Measurements from ENCODE around the gene GLOD4. TPM values are rescaled to one million over a fixed set of nuclear protein-coding genes. Genes with fewer than 3 reads are reported as not detected.

Gene GLOD4
- polyA plus RNA-seq, 1 donor from 2014 or later, result 235 TPM

GRCh38 chr17:752620-753219 is 29.4 kb downstream of the GLOD4 start:
- H3K27ac ChIP-seq (ENCODE audit: low read length), result peak overlapping the region; percentile 53

More at GRCh38 chr17:752620-753219, 29.4 kb downstream of the GLOD4 start:
- Histone ChIP-seq H3K79me2 (replicated peaks; ENCODE audit: insufficient read depth, low read length) (peaks cover 22% of the 10 kb centered on the region), H3K36me3 (ENCODE audit: insufficient read depth, low read length) (no peaks in the 10 kb centered on the region), H2AFZ (ENCODE audit: low read depth, low read length) (peak overlapping the region; percentile 85), H4K20me1 (ENCODE audit: insufficient read depth) (no peaks in the 10 kb centered on the region), H3K9me2 (ENCODE audit: insufficient read depth, low read length) (no peaks in the 10 kb centered on the region), H3K4me2 (ENCODE audit: low read length) (no peak overlapping the region), H3K9me3 (ENCODE audit: low read length) (no peaks in the 10 kb centered on the region), H3K27me3 (ENCODE audit: insufficient read depth, low read depth, low read length) (no peaks in the 10 kb centered on the region), H3K9ac (ENCODE audit: low read length) (peak overlapping the region; percentile 68), H3F3A (ENCODE audit: insufficient read depth, low read length, poor library complexity, severe bottlenecking) (no peaks in the 10 kb centered on the region), H3K4me3 (ENCODE audit: low read length) (peak overlapping the region; percentile 88)
- no peak for TF ChIP-seq EZH2 (IDR thresholded peaks at IDR 0.05; ENCODE audit: borderline replicate concordance, insufficient read depth, low read length, poor library complexity, severe bottlenecking)
- TF ChIP-seq TAF1 (IDR thresholded peaks at IDR 0.05; ENCODE audit: low read depth), result no peak
- no peak for TF ChIP-seq EP300 (conservative IDR thresholded peaks at IDR 0.05; ENCODE audit: poor library complexity, severe bottlenecking)
- TF ChIP-seq CTCF (IDR thresholded peaks at IDR 0.05; ENCODE audit: poor library complexity, severe bottlenecking), result no peak
- no peak for TF ChIP-seq SMC3 (conservative IDR thresholded peaks at IDR 0.05; ENCODE audit: poor library complexity)
- no peak for TF ChIP-seq MXI1 (conservative IDR thresholded peaks at IDR 0.05; ENCODE audit: poor library complexity, severe bottlenecking)
- TF ChIP-seq RAD21 (conservative IDR thresholded peaks at IDR 0.05), result no peak
- TF ChIP-seq POLR2AphosphoS5 (IDR thresholded peaks at IDR 0.05), result no peak
- TF ChIP-seq REST (IDR thresholded peaks at IDR 0.05; ENCODE audit: borderline replicate concordance), result no peak
